ENCODE data around the gene FAM124A. TPM values are rescaled to one million over a fixed set of nuclear protein-coding genes. Genes with fewer than 3 reads are reported as not detected.

The FAM124A gene
- total RNA-seq, 1 experiment from 2014 or later: 0.20 TPM

- H3K27me3 ChIP-seq: no peaks in the 10 kb centered on the region
- H3K36me3 ChIP-seq: no peaks in the 10 kb centered on the region
- H3K4me3 ChIP-seq: no peak overlapping the region
- DNase-seq: no peak
- no peaks in the 10 kb centered on the region for H3K9me3 ChIP-seq
Observed at GRCh38 chr13:51249255-51249654, 27.1 kb downstream of the FAM124A start.

- DNase-seq: no peak
- no peak overlapping the region for H3K4me3 ChIP-seq
- H3K9me3 ChIP-seq: no peaks in the 10 kb centered on the region
- no peaks in the 10 kb centered on the region for H3K27me3 ChIP-seq
- no peaks in the 10 kb centered on the region for H3K36me3 ChIP-seq
Observed at GRCh38 chr13:51249770-51250741, 27.9 kb downstream of the FAM124A start.

- Histone ChIP-seq H3K27me3 (no peaks in the 10 kb centered on the region), H3K36me3 (no peaks in the 10 kb centered on the region), H3K4me3 (no peak overlapping the region), H3K9me3 (no peaks in the 10 kb centered on the region)
- DNase-seq: no peak
Observed at GRCh38 chr13:51251480-51251879, 29.3 kb downstream of the FAM124A start.

- Histone ChIP-seq H3K27me3 (no peaks in the 10 kb centered on the region), H3K4me3 (no peak overlapping the region), H3K9me3 (no peaks in the 10 kb centered on the region), H3K36me3 (no peaks in the 10 kb centered on the region)
- no peak for DNase-seq
Observed at GRCh38 chr13:51252954-51253532, 30.8 kb downstream of the FAM124A start.

- Histone ChIP-seq H3K36me3 (no peaks in the 10 kb centered on the region), H3K27me3 (no peaks in the 10 kb centered on the region), H3K9me3 (no peaks in the 10 kb centered on the region), H3K4me3 (no peak overlapping the region)
- DNase-seq: no peak
Observed at GRCh38 chr13:51255556-51255955, 33.4 kb downstream of the FAM124A start.

GRCh38 chr13:51257187-51257586, 35.0 kb downstream of the FAM124A start:
- Histone ChIP-seq H3K36me3 (no peaks in the 10 kb centered on the region), H3K4me3 (no peak overlapping the region), H3K27me3 (no peaks in the 10 kb centered on the region), H3K9me3 (no peaks in the 10 kb centered on the region)
- DNase-seq: no peak

DNA sequence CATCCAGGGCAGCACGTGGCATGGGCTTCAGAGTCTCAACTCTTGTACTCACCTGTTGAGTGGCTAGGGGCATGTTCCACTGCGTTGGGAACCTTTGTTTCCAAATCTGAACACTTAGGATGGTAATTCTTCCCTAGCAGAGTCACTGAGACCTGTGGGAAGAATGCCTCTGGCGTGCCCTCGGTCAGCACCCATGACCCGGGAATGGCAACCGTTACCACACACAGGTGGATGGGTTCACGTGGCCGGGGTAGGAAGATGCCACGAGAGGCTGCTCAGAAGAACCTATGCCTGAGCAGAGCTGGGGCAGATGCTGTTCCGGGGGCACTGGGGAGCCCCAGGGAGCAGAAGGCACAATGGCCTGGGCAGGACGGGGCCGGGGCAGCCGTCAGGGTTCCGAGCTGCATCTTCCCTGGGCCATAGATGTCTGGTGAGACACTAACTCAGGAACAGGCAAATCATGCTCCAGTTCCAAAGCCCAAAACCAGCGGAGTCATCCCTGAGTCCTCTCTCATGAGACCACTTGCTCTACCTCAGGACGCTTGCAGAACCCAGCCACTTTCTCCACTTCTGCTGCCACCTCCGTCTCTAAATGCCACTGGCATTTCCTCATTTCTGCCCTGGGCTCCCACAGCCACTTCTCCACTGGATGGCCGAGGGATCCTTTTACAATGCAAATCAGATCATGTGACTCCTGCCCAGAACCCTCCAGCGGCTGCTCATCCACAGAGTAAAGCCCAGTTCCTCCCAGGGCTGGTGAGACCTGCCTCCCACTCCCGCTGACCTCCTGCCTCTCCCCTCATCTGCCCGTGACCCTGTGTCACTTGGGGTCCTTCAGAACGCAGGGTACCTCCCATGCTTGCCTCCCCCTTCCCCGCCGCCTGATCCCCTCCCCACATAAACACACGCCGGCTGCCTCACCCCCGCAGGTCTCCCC, 36.7 kb downstream of the FAM124A start:
- no peaks in the 10 kb centered on the region for H3K27me3 ChIP-seq
- no peaks in the 10 kb centered on the region for H3K9me3 ChIP-seq
- H3K36me3 ChIP-seq: no peaks in the 10 kb centered on the region
- H3K4me3 ChIP-seq: no peak overlapping the region
- DNase-seq: no peak

GRCh38 chr13:51260154-51260553, 38.0 kb downstream of the FAM124A start:
- no peaks in the 10 kb centered on the region for H3K36me3 ChIP-seq
- H3K9me3 ChIP-seq: no peaks in the 10 kb centered on the region
- H3K4me3 ChIP-seq: no peak overlapping the region
- DNase-seq: no peak
- H3K27me3 ChIP-seq: no peaks in the 10 kb centered on the region

DNA sequence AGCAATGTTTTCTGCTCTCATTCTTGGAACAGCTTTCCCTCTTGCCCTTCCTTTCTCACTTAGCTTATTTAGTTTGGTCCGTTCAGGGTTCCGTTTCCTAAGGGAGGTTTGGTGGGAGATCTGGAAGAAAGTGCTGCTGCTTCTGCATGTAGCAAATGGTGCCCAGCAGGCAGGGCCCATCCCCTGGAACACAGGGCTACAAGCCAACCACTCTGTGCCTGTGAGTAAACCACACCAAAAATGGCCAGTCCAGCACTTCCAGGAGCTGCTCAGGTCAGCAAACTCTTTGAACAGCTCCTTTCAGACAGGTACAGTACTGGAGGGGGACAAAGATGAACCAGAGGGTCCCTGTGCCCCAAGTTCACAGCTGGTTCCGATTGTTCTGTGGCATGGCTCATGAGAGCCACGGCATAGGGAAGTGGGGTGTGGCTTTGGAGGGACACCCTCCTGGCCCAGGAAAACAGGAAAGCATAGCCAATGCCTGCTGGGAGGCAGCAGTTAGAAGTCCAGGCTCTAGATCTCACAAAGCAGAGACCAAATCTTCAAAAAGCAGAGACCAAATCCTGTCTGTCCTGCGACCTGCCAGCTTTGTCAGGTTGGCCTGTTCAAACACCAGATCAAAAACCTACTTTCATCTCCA, 39.5 kb downstream of the FAM124A start:
- no peaks in the 10 kb centered on the region for H3K9me3 ChIP-seq
- no peaks in the 10 kb centered on the region for H3K36me3 ChIP-seq
- no peak for DNase-seq
- no peak overlapping the region for H3K4me3 ChIP-seq
- H3K27me3 ChIP-seq: no peaks in the 10 kb centered on the region

GRCh38 chr13:51262501-51263211, 40.5 kb downstream of the FAM124A start:
- Histone ChIP-seq H3K27me3 (no peaks in the 10 kb centered on the region), H3K36me3 (no peaks in the 10 kb centered on the region), H3K9me3 (no peaks in the 10 kb centered on the region), H3K4me3 (no peak overlapping the region)
- DNase-seq: no peak

DNA sequence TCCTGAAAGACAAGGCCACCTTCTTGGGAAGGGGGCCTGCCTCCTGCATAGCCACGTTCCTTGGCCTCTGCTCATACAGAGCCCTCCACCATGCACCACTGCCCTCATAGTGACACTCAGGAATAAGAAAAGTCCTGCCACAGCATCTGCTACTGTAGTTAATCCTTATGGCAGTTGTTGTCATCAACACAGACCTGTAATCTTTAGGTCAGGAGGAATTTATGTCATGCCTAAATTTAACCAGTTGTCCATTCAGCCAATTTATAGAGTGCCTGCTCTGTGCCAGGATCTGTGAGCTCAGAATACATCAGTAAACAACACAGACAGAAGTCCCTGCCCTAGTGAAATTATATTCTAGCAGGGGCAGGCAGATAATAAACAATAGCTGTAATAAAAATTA, 44.4 kb downstream of the FAM124A start:
- Histone ChIP-seq H3K4me3 (no peak overlapping the region), H3K27me3 (no peaks in the 10 kb centered on the region), H3K9me3 (no peaks in the 10 kb centered on the region), H3K36me3 (no peaks in the 10 kb centered on the region)
- no peak for DNase-seq

- no peak for DNase-seq
- H3K9me3 ChIP-seq: no peaks in the 10 kb centered on the region
- no peak overlapping the region for H3K4me3 ChIP-seq
- no peaks in the 10 kb centered on the region for H3K27me3 ChIP-seq
- no peaks in the 10 kb centered on the region for H3K36me3 ChIP-seq
Observed at GRCh38 chr13:51267622-51268021, 45.4 kb downstream of the FAM124A start.

DNA sequence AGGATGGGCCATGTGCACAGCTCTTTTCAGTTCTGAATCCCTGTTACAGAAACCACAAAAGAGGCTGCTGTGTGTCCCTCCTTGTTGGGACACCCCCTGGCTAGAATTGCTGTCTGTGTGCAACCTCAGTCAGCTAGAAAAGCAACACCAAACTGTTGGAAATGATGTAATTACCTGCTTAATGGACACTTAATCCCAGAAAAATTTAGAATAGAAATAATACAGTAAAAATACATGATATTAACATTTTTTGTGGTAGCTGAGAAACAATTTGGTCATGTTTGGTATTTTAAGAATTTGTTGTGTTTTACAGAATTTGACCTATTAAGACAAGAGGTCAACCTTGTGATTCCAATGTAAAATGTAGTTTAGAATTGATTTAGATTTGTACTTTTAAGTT, 46.8 kb downstream of the FAM124A start:
- Histone ChIP-seq H3K27me3 (no peaks in the 10 kb centered on the region), H3K9me3 (no peaks in the 10 kb centered on the region), H3K36me3 (no peaks in the 10 kb centered on the region), H3K4me3 (no peak overlapping the region)
- no peak for DNase-seq

DNA sequence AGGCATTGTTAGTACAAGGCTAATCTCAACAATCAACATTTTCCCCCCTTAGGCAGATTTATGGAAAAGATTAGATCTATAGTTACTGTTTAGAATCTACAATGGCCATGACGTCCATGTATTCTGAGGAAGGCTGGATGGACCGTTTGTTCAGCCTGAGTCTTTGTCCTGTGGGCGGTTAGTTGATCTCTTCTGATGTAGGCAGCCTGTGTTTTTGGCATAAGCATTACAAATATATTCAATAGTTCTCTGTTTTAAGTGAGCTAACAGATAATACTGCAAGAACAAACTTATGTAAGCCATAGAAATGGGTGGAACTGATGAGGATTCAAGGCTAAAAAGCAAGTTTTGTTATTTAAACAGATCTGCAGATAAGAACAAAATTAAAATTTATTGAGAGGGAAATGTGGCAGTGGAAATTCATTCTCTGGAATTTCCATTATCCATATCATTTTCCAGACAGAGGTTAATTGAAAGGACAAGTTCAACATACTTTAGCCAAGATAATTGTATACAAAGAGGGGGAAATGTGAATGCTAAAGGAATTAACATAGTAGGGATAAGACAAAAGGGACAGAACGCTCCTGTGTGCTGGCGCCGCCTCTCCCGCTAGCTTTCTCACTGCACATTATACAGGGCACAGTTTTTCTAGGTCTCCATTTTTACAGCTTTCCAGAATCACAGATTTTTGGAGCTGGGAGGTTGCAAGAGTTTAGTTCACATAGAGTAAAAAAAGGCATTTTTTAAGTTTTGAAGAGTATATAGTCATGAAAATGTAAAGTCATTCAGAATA, 48.6 kb downstream of the FAM124A start:
- no peak overlapping the region for H3K4me3 ChIP-seq
- no peaks in the 10 kb centered on the region for H3K27me3 ChIP-seq
- no peaks in the 10 kb centered on the region for H3K36me3 ChIP-seq
- DNase-seq: no peak
- H3K9me3 ChIP-seq: no peaks in the 10 kb centered on the region

DNA sequence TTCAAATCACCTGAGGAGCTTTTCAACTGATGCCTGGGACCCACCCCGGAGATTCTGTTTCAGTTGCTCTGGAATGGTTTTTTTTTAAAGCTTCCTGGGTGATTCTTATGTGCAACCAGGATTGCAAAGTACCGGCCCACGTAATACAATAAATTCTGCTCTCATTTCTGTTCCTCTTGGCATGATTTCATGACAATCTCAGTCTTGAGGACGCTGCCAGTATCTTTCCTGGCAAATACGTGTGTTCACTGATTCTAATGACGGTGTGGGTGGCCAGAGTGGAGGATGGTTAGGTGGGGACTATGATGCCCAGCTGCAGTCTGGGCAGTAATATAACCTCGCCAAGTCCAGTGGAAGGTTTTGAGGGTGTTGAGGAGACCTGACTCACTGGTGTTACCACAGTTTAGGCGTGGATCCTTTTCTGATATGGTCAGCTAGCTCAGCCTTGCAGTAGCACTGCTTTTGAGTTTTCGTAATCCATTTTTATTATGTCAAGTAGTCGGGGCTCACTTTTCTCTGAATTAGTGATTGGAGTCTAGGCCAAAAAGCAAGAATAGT, 49.4 kb downstream of the FAM124A start:
- Histone ChIP-seq H3K9me3 (no peaks in the 10 kb centered on the region), H3K36me3 (no peaks in the 10 kb centered on the region), H3K4me3 (no peak overlapping the region), H3K27me3 (no peaks in the 10 kb centered on the region)
- DNase-seq: no peak

All from MG63 (cell line).